ENCODE measurements around the gene TCF20. TPM values are rescaled to one million over a fixed set of nuclear protein-coding genes. Genes with fewer than 3 reads are reported as not detected.
A peak's percentile ranks its signal among the peaks of the same experiment; 100 is the strongest.

The TCF20 gene
- 10 to 100 TPM; 58.7 to 58.9 TPM for total RNA-seq

DNA sequence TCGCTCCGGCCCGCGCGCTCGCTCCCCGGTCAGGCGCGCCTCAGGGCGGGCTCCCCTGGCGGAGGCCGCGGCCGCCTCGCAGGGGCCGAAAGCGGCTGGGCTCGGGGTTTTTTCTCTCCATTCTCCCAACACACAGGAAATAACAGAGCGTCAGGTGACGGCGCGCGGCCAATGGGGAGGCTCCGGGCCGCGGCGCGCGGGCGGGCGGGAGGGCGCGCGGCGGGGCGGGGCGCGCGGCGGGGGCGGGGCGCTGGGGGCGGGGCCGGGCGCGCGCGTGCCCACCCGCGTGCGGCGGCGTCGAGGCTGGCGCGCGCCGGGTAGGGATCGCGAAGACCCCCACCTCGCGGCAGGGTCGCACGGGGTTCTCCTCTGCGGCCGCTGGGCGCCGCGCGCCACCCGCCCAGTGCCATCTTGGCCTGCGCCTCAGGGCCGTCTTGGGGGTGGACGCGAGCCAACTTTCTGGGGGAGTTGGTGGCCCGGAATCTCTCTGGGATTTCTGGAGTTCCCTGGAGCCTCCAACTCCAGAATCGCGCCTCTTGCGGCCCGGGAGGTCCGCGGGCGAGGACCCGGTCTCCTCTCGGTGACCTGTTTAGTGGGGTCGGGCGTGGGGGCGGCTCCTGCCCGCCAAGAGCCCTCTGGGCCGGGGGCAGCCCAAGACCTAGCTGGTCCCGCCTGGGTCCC is at the start of gene TCF20:
Gene TCF20, minus strand, starts transcription at position 144 of the 681 bp plus-strand sequence. CDS start 55,348 bp downstream, outside the sequence.
- ATAC-seq (peak; percentile 82), DNase-seq (peak; percentile 83)
- Mint-ChIP-seq H3K27me3 (no peaks in the 10 kb centered on the region), H3K4me3 (peak within 1 kb of the TSS; percentile 91), H3K27ac (peak within 1 kb of the TSS; percentile 73), H3K9me3 (no peaks in the 10 kb centered on the region), H3K36me3 (ENCODE audit: low read depth) (peaks cover 20% of the 10 kb centered on the region), H3K4me1 (ENCODE audit: low read depth) (peaks cover 30% of the 10 kb centered on the region)
- TF ChIP-seq, protein P1, sequence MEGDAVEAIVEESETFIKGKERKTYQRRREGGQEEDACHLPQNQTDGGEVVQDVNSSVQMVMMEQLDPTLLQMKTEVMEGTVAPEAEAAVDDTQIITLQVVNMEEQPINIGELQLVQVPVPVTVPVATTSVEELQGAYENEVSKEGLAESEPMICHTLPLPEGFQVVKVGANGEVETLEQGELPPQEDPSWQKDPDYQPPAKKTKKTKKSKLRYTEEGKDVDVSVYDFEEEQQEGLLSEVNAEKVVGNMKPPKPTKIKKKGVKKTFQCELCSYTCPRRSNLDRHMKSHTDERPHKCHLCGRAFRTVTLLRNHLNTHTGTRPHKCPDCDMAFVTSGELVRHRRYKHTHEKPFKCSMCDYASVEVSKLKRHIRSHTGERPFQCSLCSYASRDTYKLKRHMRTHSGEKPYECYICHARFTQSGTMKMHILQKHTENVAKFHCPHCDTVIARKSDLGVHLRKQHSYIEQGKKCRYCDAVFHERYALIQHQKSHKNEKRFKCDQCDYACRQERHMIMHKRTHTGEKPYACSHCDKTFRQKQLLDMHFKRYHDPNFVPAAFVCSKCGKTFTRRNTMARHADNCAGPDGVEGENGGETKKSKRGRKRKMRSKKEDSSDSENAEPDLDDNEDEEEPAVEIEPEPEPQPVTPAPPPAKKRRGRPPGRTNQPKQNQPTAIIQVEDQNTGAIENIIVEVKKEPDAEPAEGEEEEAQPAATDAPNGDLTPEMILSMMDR (IDR thresholded peaks at IDR 0.05): no peak
- POLR2A ChIA-PET: no interaction called here
- CTCF ChIA-PET: no interaction called here
- intact Hi-C loops (cut with micrococcal nuclease): no loop called here

DNA sequence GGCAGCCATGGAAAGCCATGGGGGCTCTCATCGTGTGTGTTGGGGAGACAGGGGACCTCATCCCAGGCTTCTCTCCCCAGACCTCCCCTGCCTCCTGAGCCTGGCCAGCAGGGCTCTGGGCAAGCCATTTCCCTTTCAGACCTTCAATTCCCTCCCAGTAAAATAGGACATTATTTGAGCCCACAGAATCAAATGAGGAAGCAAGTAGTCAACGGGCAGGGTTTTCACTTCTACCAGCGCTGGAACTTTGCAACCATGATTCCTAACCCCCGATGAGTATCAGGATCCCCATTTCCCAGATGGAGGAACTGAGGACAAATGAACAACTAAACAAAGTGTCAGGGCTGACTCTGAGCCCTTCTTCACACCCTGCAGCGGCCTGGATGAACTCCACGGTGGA is 48.9 kb upstream of the TCF20 start:
- Mint-ChIP-seq H3K4me1 (ENCODE audit: low read depth) (peaks cover 20% of the 10 kb centered on the region), H3K4me3 (no peak overlapping the region), H3K9me3 (no peaks in the 10 kb centered on the region), H3K27me3 (no peaks in the 10 kb centered on the region), H3K27ac (no peak overlapping the region), H3K36me3 (ENCODE audit: low read depth) (no peaks in the 10 kb centered on the region)
- ATAC-seq (no peak), DNase-seq (no peak)
- CTCF ChIA-PET: no interaction called here
- TF ChIP-seq, protein P1 (IDR thresholded peaks at IDR 0.05): no peak
- intact Hi-C loops (cut with micrococcal nuclease): no loop called here
- POLR2A ChIA-PET: no interaction called here

DNA sequence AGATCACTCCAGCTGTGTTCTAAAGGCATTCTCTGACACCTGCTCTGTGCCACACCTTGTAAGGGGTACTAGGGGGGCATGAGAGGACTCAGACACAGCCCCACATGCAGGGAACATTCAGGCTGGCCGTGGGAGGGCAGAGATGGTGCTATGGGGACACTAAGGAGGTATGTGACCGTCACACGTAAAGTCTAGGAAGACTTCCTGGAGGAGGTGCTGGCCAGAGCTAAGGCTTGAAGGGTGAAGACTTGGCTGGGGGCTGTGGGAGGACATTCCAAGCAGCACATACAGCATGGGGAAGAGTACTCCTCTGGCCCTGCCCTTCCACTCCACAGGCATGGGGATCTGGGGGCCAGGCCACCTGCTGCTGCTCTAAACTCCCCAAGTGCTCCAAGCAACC is 48.5 kb upstream of the TCF20 start:
- DNase-seq: no peak
- ATAC-seq: no peak
- ChIA-PET CTCF (no interaction called here), POLR2A (no interaction called here)
- H3K36me3 Mint-ChIP-seq (ENCODE audit: low read depth): no peaks in the 10 kb centered on the region
- no peak overlapping the region for H3K27ac Mint-ChIP-seq
- no peaks in the 10 kb centered on the region for H3K9me3 Mint-ChIP-seq
- TF ChIP-seq, protein P1 (IDR thresholded peaks at IDR 0.05): no peak
- intact Hi-C loops (cut with micrococcal nuclease): no loop called here
- H3K4me3 Mint-ChIP-seq: no peak overlapping the region
- peaks cover 23% of the 10 kb centered on the region for H3K4me1 Mint-ChIP-seq (ENCODE audit: low read depth)
- H3K27me3 Mint-ChIP-seq: no peaks in the 10 kb centered on the region

DNA sequence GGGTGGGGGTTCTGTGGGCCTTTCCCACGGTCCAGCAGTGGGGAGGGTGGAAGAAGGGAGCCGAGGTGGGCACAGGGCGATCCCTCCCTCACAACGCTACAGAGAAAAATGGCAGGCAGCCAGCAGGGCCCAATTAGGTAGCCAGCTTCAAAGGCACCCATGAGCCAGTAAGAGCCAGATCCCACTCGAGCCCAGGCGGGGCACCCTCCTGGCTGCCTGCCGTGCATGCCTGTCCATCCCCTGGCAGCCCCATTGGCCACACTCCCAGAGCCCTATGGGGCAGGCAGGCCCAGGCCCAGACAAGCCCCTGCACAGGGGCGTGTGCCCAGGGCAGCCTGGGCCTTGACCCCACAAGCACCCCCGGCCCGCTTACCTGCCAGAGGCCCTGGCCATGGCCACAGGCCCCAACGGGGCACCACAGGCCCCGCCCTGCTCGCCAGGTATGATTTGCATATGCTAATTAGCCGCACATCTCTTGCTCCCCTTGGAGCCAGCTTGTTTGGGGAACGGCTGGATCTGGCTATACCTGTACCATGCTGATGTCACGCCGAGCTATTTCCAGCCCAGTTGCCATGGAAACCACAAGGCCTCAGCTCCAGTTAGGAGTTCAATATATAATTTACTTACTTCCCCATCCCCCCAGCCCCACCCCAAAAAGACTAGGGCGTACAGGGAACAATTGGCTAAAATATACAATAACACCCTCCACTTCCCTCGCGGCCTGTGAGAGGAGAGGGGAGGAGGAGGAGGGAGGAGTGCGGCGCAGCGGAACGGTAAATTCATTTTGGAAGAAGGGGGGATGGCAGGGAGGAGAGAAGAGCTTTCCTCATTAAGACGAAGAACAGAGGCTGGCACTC is 47.5 kb upstream of the TCF20 start:
- Mint-ChIP-seq H3K4me1 (ENCODE audit: low read depth) (peaks cover 32% of the 10 kb centered on the region), H3K27me3 (no peaks in the 10 kb centered on the region), H3K4me3 (no peak overlapping the region), H3K9me3 (no peaks in the 10 kb centered on the region), H3K36me3 (ENCODE audit: low read depth) (no peaks in the 10 kb centered on the region), H3K27ac (no peak overlapping the region)
- ATAC-seq (no peak), DNase-seq (no peak)
- TF ChIP-seq, protein P1 (IDR thresholded peaks at IDR 0.05): no peak
- CTCF ChIA-PET: no interaction called here
- intact Hi-C loops (cut with micrococcal nuclease): no loop called here
- POLR2A ChIA-PET: interaction anchor here (1.5 kb wide), 1 partner anchor 10 kb away, joined by 4 read pairs; no protein-coding TSS in a partner anchor

DNA sequence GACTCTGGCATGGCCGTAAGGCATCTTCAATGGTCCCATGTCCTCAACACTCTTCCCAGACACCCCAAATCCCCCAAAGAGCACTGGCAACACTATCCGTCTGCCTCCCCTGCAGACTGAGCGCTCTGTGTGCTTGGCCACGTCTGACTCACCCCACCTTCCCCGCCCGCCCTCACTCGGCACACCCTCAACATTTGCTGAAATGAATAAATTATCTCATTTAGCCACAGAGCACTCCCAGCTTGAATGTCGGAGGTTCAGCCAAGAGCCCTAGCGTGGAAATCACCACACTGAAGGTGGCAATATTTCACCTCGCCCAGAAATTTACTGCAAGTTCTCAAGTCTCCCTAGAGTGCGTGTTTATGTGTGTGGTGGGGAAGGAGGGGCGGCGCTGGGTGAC is 46.6 kb upstream of the TCF20 start:
- intact Hi-C loops (cut with micrococcal nuclease): no loop called here
- POLR2A ChIA-PET: interaction anchor here (1.5 kb wide), 1 partner anchor 11 kb away, joined by 4 read pairs; no protein-coding TSS in a partner anchor
- TF ChIP-seq, protein P1 (IDR thresholded peaks at IDR 0.05): no peak
- CTCF ChIA-PET: no interaction called here
- DNase-seq (peak; percentile 80), ATAC-seq (peak; percentile 89)
- no peaks in the 10 kb centered on the region for H3K36me3 Mint-ChIP-seq (ENCODE audit: low read depth)
- H3K4me3 Mint-ChIP-seq: no peak overlapping the region
- no peaks in the 10 kb centered on the region for H3K9me3 Mint-ChIP-seq
- peaks cover 32% of the 10 kb centered on the region for H3K4me1 Mint-ChIP-seq (ENCODE audit: low read depth)
- peak overlapping the region; percentile 53 for H3K27ac Mint-ChIP-seq
- H3K27me3 Mint-ChIP-seq: no peaks in the 10 kb centered on the region

All from activated CD8-positive, alpha-beta T cell treated with anti-CD3 and anti-CD28 coated beads for 36 hours (primary cell).